ENCODE measurements around the gene OR6Q1.

- TF ChIP-seq GABPA (IDR thresholded peaks at IDR 0.05; ENCODE audit: low read depth): no peak
- TF ChIP-seq CTCF (IDR thresholded peaks at IDR 0.05): no peak
- no peak for TF ChIP-seq EP300 (IDR thresholded peaks at IDR 0.05; ENCODE audit: borderline replicate concordance in 1 of 2, low read depth in 1 of 2, low read length in 1 of 2)
- TF ChIP-seq USF1 (IDR thresholded peaks at IDR 0.05; ENCODE audit: borderline replicate concordance, low read depth): no peak
- TF ChIP-seq RAD21 (IDR thresholded peaks at IDR 0.05; ENCODE audit: low read length): no peak
- no peak for TF ChIP-seq YY1 (IDR thresholded peaks at IDR 0.05; ENCODE audit: low read depth)
- TF ChIP-seq EZH2phosphoT487 (IDR thresholded peaks at IDR 0.05; ENCODE audit: borderline replicate concordance, low read depth): no peak
- no peak for TF ChIP-seq MXI1 (IDR thresholded peaks at IDR 0.05; ENCODE audit: low read depth, low read length)
Observed at GRCh38 chr11:58024601-58025091, 6.1 kb upstream of the OR6Q1 start.
